Measurements from ENCODE around the gene PDS5A.

Gene PDS5A

GRCh38 chr4:39852636-39853035 lies 125.1 kb downstream of the PDS5A start:
- Histone ChIP-seq H3K4me1 (ENCODE audit: low read length) (peaks cover 8% of the 10 kb centered on the region), H3K4me2 (ENCODE audit: low read length) (no peak overlapping the region), H3K9ac (ENCODE audit: low read length) (no peak overlapping the region), H3K27ac (ENCODE audit: low read length) (no peak overlapping the region), H3K36me3 (replicated peaks; ENCODE audit: low read depth, low read length) (peaks cover 38% of the 10 kb centered on the region), H4K20me1 (ENCODE audit: insufficient read depth, low read length) (0 out of 2 replicates have a peak, but pooled peaks cover 3% of the 10 kb centered on the region), H3K27me3 (ENCODE audit: low read depth, low read length) (no peaks in the 10 kb centered on the region), H3K79me2 (ENCODE audit: low read length) (no peaks in the 10 kb centered on the region; the same call in 1 of the 2 replicates), H3K9me3 (ENCODE audit: insufficient read depth, low read length) (0 out of 2 replicates have a peak, but pooled peaks cover 6% of the 10 kb centered on the region), H2AFZ (ENCODE audit: low read depth, low read length) (no peak overlapping the region), H3K4me3 (ENCODE audit: low read length) (no peak overlapping the region)
- TF ChIP-seq, protein P1, sequence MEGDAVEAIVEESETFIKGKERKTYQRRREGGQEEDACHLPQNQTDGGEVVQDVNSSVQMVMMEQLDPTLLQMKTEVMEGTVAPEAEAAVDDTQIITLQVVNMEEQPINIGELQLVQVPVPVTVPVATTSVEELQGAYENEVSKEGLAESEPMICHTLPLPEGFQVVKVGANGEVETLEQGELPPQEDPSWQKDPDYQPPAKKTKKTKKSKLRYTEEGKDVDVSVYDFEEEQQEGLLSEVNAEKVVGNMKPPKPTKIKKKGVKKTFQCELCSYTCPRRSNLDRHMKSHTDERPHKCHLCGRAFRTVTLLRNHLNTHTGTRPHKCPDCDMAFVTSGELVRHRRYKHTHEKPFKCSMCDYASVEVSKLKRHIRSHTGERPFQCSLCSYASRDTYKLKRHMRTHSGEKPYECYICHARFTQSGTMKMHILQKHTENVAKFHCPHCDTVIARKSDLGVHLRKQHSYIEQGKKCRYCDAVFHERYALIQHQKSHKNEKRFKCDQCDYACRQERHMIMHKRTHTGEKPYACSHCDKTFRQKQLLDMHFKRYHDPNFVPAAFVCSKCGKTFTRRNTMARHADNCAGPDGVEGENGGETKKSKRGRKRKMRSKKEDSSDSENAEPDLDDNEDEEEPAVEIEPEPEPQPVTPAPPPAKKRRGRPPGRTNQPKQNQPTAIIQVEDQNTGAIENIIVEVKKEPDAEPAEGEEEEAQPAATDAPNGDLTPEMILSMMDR (IDR thresholded peaks at IDR 0.05; ENCODE audit: low read depth, low read length), result no peak
- TF ChIP-seq EZH2phosphoT487 (IDR thresholded peaks at IDR 0.05; ENCODE audit: low read depth), result no peak

GRCh38 chr4:39850727-39851126 lies 127.0 kb downstream of the PDS5A start:
- no peaks in the 10 kb centered on the region for H3K27me3 ChIP-seq (ENCODE audit: low read depth, low read length)
- H3K4me3 ChIP-seq (ENCODE audit: low read length), result no peak overlapping the region
- H3K4me2 ChIP-seq (ENCODE audit: low read length), result no peak overlapping the region
- no peak for TF ChIP-seq EZH2phosphoT487 (IDR thresholded peaks at IDR 0.05; ENCODE audit: low read depth)
- TF ChIP-seq, protein P1 (IDR thresholded peaks at IDR 0.05; ENCODE audit: low read depth, low read length), result no peak
- no peak overlapping the region for H2AFZ ChIP-seq (ENCODE audit: low read depth, low read length)
- H3K9ac ChIP-seq (ENCODE audit: low read length), result no peak overlapping the region
- 0 out of 2 replicates have a peak, but pooled peaks cover under 1% of the 10 kb centered on the region for H3K9me3 ChIP-seq (ENCODE audit: insufficient read depth, low read length)
- no peak overlapping the region for H3K27ac ChIP-seq (ENCODE audit: low read length)
- H3K36me3 ChIP-seq (replicated peaks; ENCODE audit: low read depth, low read length), result peaks cover 32% of the 10 kb centered on the region
- H3K4me1 ChIP-seq (ENCODE audit: low read length), result peaks cover 8% of the 10 kb centered on the region
- H4K20me1 ChIP-seq (ENCODE audit: insufficient read depth, low read length), result 0 out of 2 replicates have a peak, but pooled peaks cover 3% of the 10 kb centered on the region
- no peaks in the 10 kb centered on the region; the same call in 1 of the 2 replicates for H3K79me2 ChIP-seq (ENCODE audit: low read length)

DNA sequence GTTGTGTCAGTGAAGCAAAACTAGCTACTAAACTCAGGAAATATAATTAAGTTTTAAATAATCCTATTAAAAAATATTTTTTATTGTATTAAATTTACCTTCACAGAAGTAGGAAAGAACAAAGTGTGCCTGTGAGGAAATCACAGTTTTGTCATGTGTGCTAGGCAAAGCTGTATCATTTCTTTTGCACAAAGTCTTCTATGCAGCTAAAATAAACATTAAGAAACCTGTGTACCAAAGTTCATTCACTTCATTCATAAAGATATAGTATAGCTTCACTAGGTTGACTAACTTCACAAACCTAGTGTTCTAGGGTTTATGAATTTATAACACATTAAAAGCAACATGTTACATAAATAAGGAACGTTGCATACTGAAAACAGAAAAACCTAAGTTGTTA lies 131.0 kb downstream of the PDS5A start:
- H3K4me3 ChIP-seq (ENCODE audit: low read length), result no peak overlapping the region
- H3K36me3 ChIP-seq (replicated peaks; ENCODE audit: low read depth, low read length), result peaks cover 28% of the 10 kb centered on the region
- no peak overlapping the region for H3K4me2 ChIP-seq (ENCODE audit: low read length)
- H3K9ac ChIP-seq (ENCODE audit: low read length), result no peak overlapping the region
- no peaks in the 10 kb centered on the region for H3K27me3 ChIP-seq (ENCODE audit: low read depth, low read length)
- no peak for TF ChIP-seq EZH2phosphoT487 (IDR thresholded peaks at IDR 0.05; ENCODE audit: low read depth)
- TF ChIP-seq, protein P1 (IDR thresholded peaks at IDR 0.05; ENCODE audit: low read depth, low read length), result no peak
- no peaks in the 10 kb centered on the region for H4K20me1 ChIP-seq (ENCODE audit: insufficient read depth, low read length)
- no peak overlapping the region for H3K27ac ChIP-seq (ENCODE audit: low read length)
- no peaks in the 10 kb centered on the region for H3K9me3 ChIP-seq (ENCODE audit: insufficient read depth, low read length)
- H3K4me1 ChIP-seq (ENCODE audit: low read length), result no peaks in the 10 kb centered on the region
- H2AFZ ChIP-seq (ENCODE audit: low read depth, low read length), result no peak overlapping the region
- no peaks in the 10 kb centered on the region for H3K79me2 ChIP-seq (ENCODE audit: low read length)

DNA sequence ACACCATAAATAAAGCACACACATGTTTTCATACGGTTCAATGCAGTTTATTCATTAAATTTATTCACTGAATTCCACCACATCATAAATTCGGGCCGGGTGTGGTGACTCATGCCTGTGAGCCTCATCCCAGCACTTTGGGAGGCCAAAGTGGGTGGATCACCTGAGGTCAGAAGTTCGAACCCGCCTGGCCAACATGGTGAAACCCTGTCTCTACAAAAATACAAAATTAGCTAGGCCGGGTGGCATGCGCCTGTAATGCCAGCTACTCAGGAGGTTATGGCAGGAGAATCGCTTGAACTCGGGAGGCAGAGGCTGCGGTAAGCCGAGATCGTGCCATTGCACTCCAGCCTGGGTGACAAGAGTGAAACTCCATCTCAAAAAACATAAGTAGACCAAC lies 131.6 kb downstream of the PDS5A start:
- Histone ChIP-seq H3K9me3 (ENCODE audit: insufficient read depth, low read length) (no peaks in the 10 kb centered on the region), H3K36me3 (replicated peaks; ENCODE audit: low read depth, low read length) (peaks cover 27% of the 10 kb centered on the region), H3K9ac (ENCODE audit: low read length) (no peak overlapping the region), H3K27ac (ENCODE audit: low read length) (no peak overlapping the region), H3K4me2 (ENCODE audit: low read length) (no peak overlapping the region), H4K20me1 (ENCODE audit: insufficient read depth, low read length) (no peaks in the 10 kb centered on the region), H3K4me3 (ENCODE audit: low read length) (no peak overlapping the region), H3K79me2 (ENCODE audit: low read length) (no peaks in the 10 kb centered on the region), H2AFZ (ENCODE audit: low read depth, low read length) (no peak overlapping the region), H3K27me3 (ENCODE audit: low read depth, low read length) (no peaks in the 10 kb centered on the region), H3K4me1 (ENCODE audit: low read length) (no peaks in the 10 kb centered on the region)
- no peak for TF ChIP-seq EZH2phosphoT487 (IDR thresholded peaks at IDR 0.05; ENCODE audit: low read depth)
- TF ChIP-seq, protein P1 (IDR thresholded peaks at IDR 0.05; ENCODE audit: low read depth, low read length), result no peak
